ENCODE results near the gene PTGER2. TPM values are rescaled to one million over a fixed set of nuclear protein-coding genes. Genes with fewer than 3 reads are reported as not detected.

The PTGER2 gene
- total RNA-seq, 2 donors from 2014 or later, result 6.2 to 9.6 TPM

- Mint-ChIP-seq H3K4me3 (no peak overlapping the region), H3K36me3 (ENCODE audit: insufficient read depth in 2 of 2) (no peaks in the 10 kb centered on the region), H3K9me3 (no peaks in the 10 kb centered on the region), H3K27ac (no peak overlapping the region), H3K4me1 (ENCODE audit: low read depth) (peaks cover 43% of the 10 kb centered on the region), H3K27me3 (ENCODE audit: low read depth) (peaks cover 8% of the 10 kb centered on the region)
- DNase-seq (no peak), ATAC-seq (replicated peaks in 1 of 2) (no peak)
Observed at GRCh38 chr14:52333108-52333507, 19.0 kb downstream of the PTGER2 start.

GRCh38 chr14:52333823-52334657, 19.9 kb downstream of the PTGER2 start:
- H3K36me3 Mint-ChIP-seq (ENCODE audit: insufficient read depth in 2 of 2), result no peaks in the 10 kb centered on the region

GRCh38 chr14:52336241-52336640, 22.1 kb downstream of the PTGER2 start:
- ATAC-seq (replicated peaks in 1 of 2), result no peak
- no peak for DNase-seq
- Mint-ChIP-seq H3K27ac (no peak overlapping the region), H3K4me3 (no peak overlapping the region), H3K36me3 (ENCODE audit: insufficient read depth in 2 of 2) (no peaks in the 10 kb centered on the region), H3K4me1 (ENCODE audit: low read depth) (peaks cover 26% of the 10 kb centered on the region), H3K27me3 (ENCODE audit: low read depth) (peaks cover 8% of the 10 kb centered on the region), H3K9me3 (no peaks in the 10 kb centered on the region)

More at GRCh38 chr14:52333823-52334657, 19.9 kb downstream of the PTGER2 start:
- DNase-seq, result no peak
- peaks cover 8% of the 10 kb centered on the region for H3K27me3 Mint-ChIP-seq (ENCODE audit: low read depth)
- H3K9me3 Mint-ChIP-seq, result no peaks in the 10 kb centered on the region
- peaks cover 41% of the 10 kb centered on the region for H3K4me1 Mint-ChIP-seq (ENCODE audit: low read depth)
- H3K4me3 Mint-ChIP-seq, result no peak overlapping the region
- no peak for ATAC-seq (replicated peaks in 1 of 2)
- H3K27ac Mint-ChIP-seq, result no peak overlapping the region

- DNase-seq, result no peak
Observed at GRCh38 chr14:52338051-52338681, 24.1 kb downstream of the PTGER2 start.

GRCh38 chr14:52339262-52339661, 25.1 kb downstream of the PTGER2 start:
- ATAC-seq (replicated peaks in 1 of 2), result no peak
- H3K4me1 Mint-ChIP-seq (ENCODE audit: low read depth), result peaks cover 15% of the 10 kb centered on the region
- H3K27ac Mint-ChIP-seq, result no peak overlapping the region
- no peaks in the 10 kb centered on the region for H3K9me3 Mint-ChIP-seq
- no peak for DNase-seq
- no peak overlapping the region for H3K4me3 Mint-ChIP-seq
- H3K27me3 Mint-ChIP-seq (ENCODE audit: low read depth), result no peaks in the 10 kb centered on the region
- no peaks in the 10 kb centered on the region for H3K36me3 Mint-ChIP-seq (ENCODE audit: insufficient read depth in 2 of 2)

More at GRCh38 chr14:52338051-52338681, 24.1 kb downstream of the PTGER2 start:
- Mint-ChIP-seq H3K27ac (no peak overlapping the region), H3K9me3 (no peaks in the 10 kb centered on the region), H3K27me3 (ENCODE audit: low read depth) (peaks cover 6% of the 10 kb centered on the region), H3K36me3 (ENCODE audit: insufficient read depth in 2 of 2) (no peaks in the 10 kb centered on the region), H3K4me1 (ENCODE audit: low read depth) (peaks cover 24% of the 10 kb centered on the region), H3K4me3 (no peak overlapping the region)
- peak; percentile 47 to 74 for ATAC-seq (replicated peaks in 1 of 2)

GRCh38 chr14:52342849-52343596, 28.9 kb downstream of the PTGER2 start:
- Mint-ChIP-seq H3K36me3 (ENCODE audit: insufficient read depth in 2 of 2) (peaks cover 0 to 2% of the 10 kb centered on the region in 2 donors), H3K27ac (no peak overlapping the region), H3K27me3 (ENCODE audit: low read depth) (no peaks in the 10 kb centered on the region), H3K9me3 (peaks cover 0 to 3% of the 10 kb centered on the region in 2 donors), H3K4me3 (no peak overlapping the region), H3K4me1 (ENCODE audit: low read depth) (peaks cover 5% of the 10 kb centered on the region)
- no peak for ATAC-seq (replicated peaks in 1 of 2)
- no peak for DNase-seq

GRCh38 chr14:52346778-52347177, 32.7 kb downstream of the PTGER2 start:
- Mint-ChIP-seq H3K27me3 (ENCODE audit: low read depth) (no peaks in the 10 kb centered on the region), H3K36me3 (ENCODE audit: insufficient read depth in 2 of 2) (peaks cover 0 to 2% of the 10 kb centered on the region in 2 donors), H3K4me3 (no peak overlapping the region)

GRCh38 chr14:52348279-52348678, 34.2 kb downstream of the PTGER2 start:
- no peak for ATAC-seq (replicated peaks in 1 of 2)
- H3K9me3 Mint-ChIP-seq, result peaks cover 0 to 3% of the 10 kb centered on the region in 2 donors
- H3K36me3 Mint-ChIP-seq (ENCODE audit: insufficient read depth in 2 of 2), result peaks cover 0 to 2% of the 10 kb centered on the region in 2 donors
- H3K27me3 Mint-ChIP-seq (ENCODE audit: low read depth), result no peaks in the 10 kb centered on the region
- H3K4me1 Mint-ChIP-seq (ENCODE audit: low read depth), result peaks cover 45% of the 10 kb centered on the region
- no peak overlapping the region for H3K27ac Mint-ChIP-seq
- H3K4me3 Mint-ChIP-seq, result no peak overlapping the region
- no peak for DNase-seq

More at GRCh38 chr14:52346778-52347177, 32.7 kb downstream of the PTGER2 start:
- DNase-seq (no peak), ATAC-seq (replicated peaks in 1 of 2) (no peak)
- H3K4me1 Mint-ChIP-seq (ENCODE audit: low read depth), result peaks cover 30% of the 10 kb centered on the region
- H3K27ac Mint-ChIP-seq, result no peak overlapping the region
- peaks cover 0 to 3% of the 10 kb centered on the region in 2 donors for H3K9me3 Mint-ChIP-seq

GRCh38 chr14:52348776-52349175, 34.7 kb downstream of the PTGER2 start:
- H3K36me3 Mint-ChIP-seq (ENCODE audit: insufficient read depth in 2 of 2), result peaks cover 0 to 2% of the 10 kb centered on the region in 2 donors
- peaks cover 47% of the 10 kb centered on the region for H3K4me1 Mint-ChIP-seq (ENCODE audit: low read depth)
- DNase-seq (no peak), ATAC-seq (replicated peaks in 1 of 2) (no peak)
- H3K27me3 Mint-ChIP-seq (ENCODE audit: low read depth), result no peaks in the 10 kb centered on the region
- H3K4me3 Mint-ChIP-seq, result peak overlapping the region in 1 of 2 donors; percentile 14
- peaks cover 0 to 3% of the 10 kb centered on the region in 2 donors for H3K9me3 Mint-ChIP-seq
- H3K27ac Mint-ChIP-seq, result no peak overlapping the region

- ATAC-seq (replicated peaks in 1 of 2) (peak; percentile 61 to 71), DNase-seq (peak; percentile 18 to 33)
- Mint-ChIP-seq H3K9me3 (peaks cover 0 to 3% of the 10 kb centered on the region in 2 donors), H3K27me3 (ENCODE audit: low read depth) (peaks cover 2% of the 10 kb centered on the region), H3K4me3 (peak overlapping the region in 1 of 2 donors; percentile 4), H3K4me1 (ENCODE audit: low read depth) (peaks cover 51% of the 10 kb centered on the region), H3K27ac (no peak overlapping the region), H3K36me3 (ENCODE audit: insufficient read depth in 2 of 2) (no peaks in the 10 kb centered on the region)
Observed at GRCh38 chr14:52349731-52350130, 35.6 kb downstream of the PTGER2 start.

- H3K27ac Mint-ChIP-seq, result peak overlapping the region; percentile 18
- peak overlapping the region in 1 of 2 donors; percentile 24 for H3K4me3 Mint-ChIP-seq
- ATAC-seq (replicated peaks in 1 of 2) (no peak), DNase-seq (no peak)
- H3K27me3 Mint-ChIP-seq (ENCODE audit: low read depth), result peaks cover 5% of the 10 kb centered on the region
- H3K36me3 Mint-ChIP-seq (ENCODE audit: insufficient read depth in 2 of 2), result peaks cover 0 to 2% of the 10 kb centered on the region in 2 donors
- peaks cover 58% of the 10 kb centered on the region for H3K4me1 Mint-ChIP-seq (ENCODE audit: low read depth)
- H3K9me3 Mint-ChIP-seq, result no peaks in the 10 kb centered on the region
Observed at GRCh38 chr14:52350445-52350844, 36.3 kb downstream of the PTGER2 start.

- H3K9me3 Mint-ChIP-seq, result no peaks in the 10 kb centered on the region
- ATAC-seq (replicated peaks in 1 of 2), result peak; percentile 58 to 60
- peaks cover 64% of the 10 kb centered on the region for H3K4me1 Mint-ChIP-seq (ENCODE audit: low read depth)
- peaks cover 5% of the 10 kb centered on the region for H3K27me3 Mint-ChIP-seq (ENCODE audit: low read depth)
- H3K4me3 Mint-ChIP-seq, result peak overlapping the region; percentile 67 to 84
- no peak for DNase-seq
- peaks cover 0 to 2% of the 10 kb centered on the region in 2 donors for H3K36me3 Mint-ChIP-seq (ENCODE audit: insufficient read depth in 2 of 2)
- peak overlapping the region; percentile 91 for H3K27ac Mint-ChIP-seq
Observed at GRCh38 chr14:52351233-52352060, 37.3 kb downstream of the PTGER2 start.

All from activated T-cell treated with anti-CD3 and anti-CD28 coated beads, Interleukin-2, amount 50 U/mL, for 72 hours (primary cell).